Anterior cingulate cortex (tissue), 58 donors: ENCODE data around the gene DHRS7C.
"Not testable (repeated sequence)": the region's sequence is repeated elsewhere in the genome, so short reads cannot be mapped to it uniquely, and the experiment has no call there.

Experiments
- DNase-seq, 58 donors: peaks; one replicate each; lab custom pipeline; 2025; lab: John Stamatoyannopoulos, UW

DHRS7C gene

GRCh38 chr17:9810100-9810949, 18.9 kb upstream of the DHRS7C start:
- DNase-seq: no peak

GRCh38 chr17:9809409-9809808, 18.0 kb upstream of the DHRS7C start:
- no peak for DNase-seq

- peak in 5 of 58 donors; percentile 6 to 15 (median 11) for DNase-seq
Measured at GRCh38 chr17:9806699-9807098, 15.3 kb upstream of the DHRS7C start.

GRCh38 chr17:9805769-9806168, 14.4 kb upstream of the DHRS7C start:
- no peak for DNase-seq

- DNase-seq: no peak
Measured at GRCh38 chr17:9802697-9803096, 11.3 kb upstream of the DHRS7C start.

- no peak for DNase-seq
Measured at GRCh38 chr17:9802294-9802693, 10.9 kb upstream of the DHRS7C start.

- no peak for DNase-seq
Measured at GRCh38 chr17:9801505-9801904, 10.1 kb upstream of the DHRS7C start.

- DNase-seq: no peak
Measured at GRCh38 chr17:9798724-9799123, 7.3 kb upstream of the DHRS7C start.

GRCh38 chr17:9798008-9798407, 6.6 kb upstream of the DHRS7C start:
- no peak for DNase-seq

GRCh38 chr17:9792181-9792840, 919 bp upstream of the DHRS7C start:
- DNase-seq: no peak

GRCh38 chr17:9790316-9790715, 1.1 kb downstream of the DHRS7C start:
- no peak for DNase-seq

GRCh38 chr17:9788601-9789000, 2.8 kb downstream of the DHRS7C start:
- DNase-seq: no peak

- no peak for DNase-seq
Measured at GRCh38 chr17:9784544-9784943, 6.8 kb downstream of the DHRS7C start.

GRCh38 chr17:9783465-9783864, 7.9 kb downstream of the DHRS7C start:
- not testable (repeated sequence) for DNase-seq

- DNase-seq: no peak
Measured at GRCh38 chr17:9783050-9783449, 8.3 kb downstream of the DHRS7C start.

- no peak for DNase-seq
Measured at GRCh38 chr17:9780552-9780951, 10.8 kb downstream of the DHRS7C start.

- DNase-seq: peak in 9 of 58 donors; percentile 5 to 51 (median 32)
Measured at GRCh38 chr17:9776911-9777310, 14.5 kb downstream of the DHRS7C start.

- peak in 11 of 58 donors; percentile 6 to 46 (median 17) for DNase-seq
Measured at GRCh38 chr17:9772658-9773057, 18.7 kb downstream of the DHRS7C start.

- DNase-seq: no peak
Measured at GRCh38 chr17:9771465-9771864, 19.9 kb downstream of the DHRS7C start.

GRCh38 chr17:9769036-9769695, 22.2 kb downstream of the DHRS7C start:
- no peak for DNase-seq

GRCh38 chr17:9768381-9768934, 22.9 kb downstream of the DHRS7C start:
- no peak for DNase-seq
